Measurements from ENCODE around the gene PTPRN2. TPM values are rescaled to one million over a fixed set of nuclear protein-coding genes. Genes with fewer than 3 reads are reported as not detected.

Gene PTPRN2
- total RNA-seq, 2 donors from 2014 or later: 26.1 to 55.5 TPM

DNA sequence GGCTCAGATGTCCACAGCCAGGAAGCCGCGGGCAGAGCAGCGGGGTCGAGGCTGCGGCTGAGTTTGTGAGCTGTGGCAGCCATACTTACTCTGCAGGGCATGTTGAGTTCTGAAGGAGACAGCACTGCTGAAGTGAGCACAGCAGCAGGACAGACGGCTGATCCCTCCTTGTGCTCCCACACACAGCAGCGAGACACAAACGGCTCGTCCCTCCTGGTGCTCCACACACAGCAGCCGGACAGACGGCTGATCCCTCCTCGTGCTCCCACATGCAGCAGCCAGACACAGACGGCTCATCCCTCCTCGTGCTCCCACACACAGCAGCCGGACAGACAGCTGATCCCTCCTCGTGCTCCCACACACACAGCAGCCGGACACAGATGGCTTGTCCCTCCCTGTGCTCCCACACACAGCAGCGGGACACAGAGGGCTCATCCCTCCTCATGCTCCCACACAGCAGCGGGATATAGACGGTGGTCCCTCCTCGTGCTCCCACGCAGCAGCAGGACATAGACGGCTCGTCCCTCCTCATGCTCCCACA lies 305.1 kb downstream of the PTPRN2 start:
- Histone ChIP-seq H3K27me3 (replicated peaks; ENCODE audit: insufficient read depth) (no peaks in the 10 kb centered on the region), H3K9me3 (no peaks in the 10 kb centered on the region), H3K4me1 (replicated peaks) (no peaks in the 10 kb centered on the region), H3K4me3 (no peak overlapping the region), H3K36me3 (no peaks in the 10 kb centered on the region), H3K27ac (no peak overlapping the region)
- DNase-seq (ENCODE audit: low spot score): no peak
- WGBS: 53% methylated on average over 24 of the region's 24 CpGs
- intact Hi-C loops (cut with DNase I): no loop called here
- TF ChIP-seq POLR2AphosphoS5 (IDR thresholded peaks at IDR 0.05) (no peak), POLR2A (IDR thresholded peaks at IDR 0.05) (no peak)
- TF ChIP-seq, protein P1, sequence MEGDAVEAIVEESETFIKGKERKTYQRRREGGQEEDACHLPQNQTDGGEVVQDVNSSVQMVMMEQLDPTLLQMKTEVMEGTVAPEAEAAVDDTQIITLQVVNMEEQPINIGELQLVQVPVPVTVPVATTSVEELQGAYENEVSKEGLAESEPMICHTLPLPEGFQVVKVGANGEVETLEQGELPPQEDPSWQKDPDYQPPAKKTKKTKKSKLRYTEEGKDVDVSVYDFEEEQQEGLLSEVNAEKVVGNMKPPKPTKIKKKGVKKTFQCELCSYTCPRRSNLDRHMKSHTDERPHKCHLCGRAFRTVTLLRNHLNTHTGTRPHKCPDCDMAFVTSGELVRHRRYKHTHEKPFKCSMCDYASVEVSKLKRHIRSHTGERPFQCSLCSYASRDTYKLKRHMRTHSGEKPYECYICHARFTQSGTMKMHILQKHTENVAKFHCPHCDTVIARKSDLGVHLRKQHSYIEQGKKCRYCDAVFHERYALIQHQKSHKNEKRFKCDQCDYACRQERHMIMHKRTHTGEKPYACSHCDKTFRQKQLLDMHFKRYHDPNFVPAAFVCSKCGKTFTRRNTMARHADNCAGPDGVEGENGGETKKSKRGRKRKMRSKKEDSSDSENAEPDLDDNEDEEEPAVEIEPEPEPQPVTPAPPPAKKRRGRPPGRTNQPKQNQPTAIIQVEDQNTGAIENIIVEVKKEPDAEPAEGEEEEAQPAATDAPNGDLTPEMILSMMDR (IDR thresholded peaks at IDR 0.05): no peak

DNA sequence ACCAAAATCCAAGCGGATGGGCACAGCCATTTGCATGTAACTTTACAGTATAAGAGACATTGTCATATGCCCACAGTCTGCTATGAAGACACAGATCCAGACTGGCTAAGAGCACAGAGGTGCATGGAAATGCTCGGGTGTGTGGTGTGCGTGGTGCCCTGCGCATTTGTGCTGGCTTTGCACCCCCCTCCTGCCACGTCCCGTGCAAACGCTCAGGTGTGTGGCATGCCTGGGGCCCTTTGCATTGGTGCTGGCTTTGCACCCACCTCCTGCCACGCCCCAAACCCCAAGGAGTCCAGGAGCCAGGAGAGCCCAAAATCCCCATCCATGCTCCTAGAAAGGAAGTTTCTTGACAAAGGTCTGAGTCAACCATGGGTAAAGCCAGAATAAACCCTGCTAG lies 306.2 kb downstream of the PTPRN2 start:
- Histone ChIP-seq H3K27ac (no peak overlapping the region), H3K36me3 (no peaks in the 10 kb centered on the region), H3K4me3 (no peak overlapping the region), H3K4me1 (replicated peaks) (no peaks in the 10 kb centered on the region), H3K9me3 (no peaks in the 10 kb centered on the region), H3K27me3 (replicated peaks; ENCODE audit: insufficient read depth) (no peaks in the 10 kb centered on the region)
- WGBS: 86% methylated on average over 8 of the region's 8 CpGs
- intact Hi-C loops (cut with DNase I): no loop called here
- TF ChIP-seq POLR2AphosphoS5 (IDR thresholded peaks at IDR 0.05): no peak
- TF ChIP-seq POLR2A (IDR thresholded peaks at IDR 0.05): no peak
- TF ChIP-seq, protein P1 (IDR thresholded peaks at IDR 0.05): no peak
- no peak for DNase-seq (ENCODE audit: low spot score)

DNA sequence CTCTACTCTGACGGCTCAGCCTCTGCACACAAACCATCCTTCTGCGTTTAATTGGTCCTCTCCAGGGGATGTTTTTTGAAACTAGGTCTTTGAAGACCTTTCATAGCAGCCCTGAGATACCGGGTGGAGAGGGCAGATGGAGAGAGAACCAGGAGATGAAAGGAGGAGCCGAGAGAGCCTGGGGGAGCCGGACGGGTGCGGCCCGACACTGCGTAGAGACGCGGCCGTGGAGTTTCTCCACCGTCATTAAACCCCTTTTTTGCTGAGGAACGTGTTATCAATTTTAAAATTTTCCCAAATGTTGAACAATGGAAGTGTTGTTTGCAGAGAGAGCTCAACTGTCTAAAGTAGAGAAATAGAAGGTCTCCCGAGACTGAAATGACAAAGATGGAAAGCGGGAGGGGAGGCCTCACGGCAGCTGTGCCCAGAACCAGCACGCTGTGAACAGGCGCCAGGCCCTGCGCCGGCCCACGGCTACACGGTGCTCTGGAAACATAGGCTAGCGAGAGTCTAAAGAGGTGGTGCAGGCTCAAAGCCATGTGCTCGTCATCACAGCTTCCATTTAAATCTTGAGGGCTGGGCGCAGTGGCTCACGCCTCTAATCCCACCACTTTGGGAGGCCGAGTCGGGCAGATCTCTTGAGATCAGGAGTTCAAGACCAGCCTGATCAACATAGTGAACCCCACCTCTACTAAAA lies 307.0 kb downstream of the PTPRN2 start:
- Histone ChIP-seq H3K4me3 (no peak overlapping the region), H3K27ac (no peak overlapping the region), H3K36me3 (no peaks in the 10 kb centered on the region), H3K27me3 (replicated peaks; ENCODE audit: insufficient read depth) (no peaks in the 10 kb centered on the region), H3K4me1 (replicated peaks) (no peaks in the 10 kb centered on the region), H3K9me3 (no peaks in the 10 kb centered on the region)
- TF ChIP-seq, protein P1 (IDR thresholded peaks at IDR 0.05): no peak
- TF ChIP-seq POLR2AphosphoS5 (IDR thresholded peaks at IDR 0.05) (no peak), POLR2A (IDR thresholded peaks at IDR 0.05) (no peak)
- intact Hi-C loops (cut with DNase I): no loop called here
- no peak for DNase-seq (ENCODE audit: low spot score)
- WGBS: 90% methylated on average over 29 of the region's 29 CpGs

DNA sequence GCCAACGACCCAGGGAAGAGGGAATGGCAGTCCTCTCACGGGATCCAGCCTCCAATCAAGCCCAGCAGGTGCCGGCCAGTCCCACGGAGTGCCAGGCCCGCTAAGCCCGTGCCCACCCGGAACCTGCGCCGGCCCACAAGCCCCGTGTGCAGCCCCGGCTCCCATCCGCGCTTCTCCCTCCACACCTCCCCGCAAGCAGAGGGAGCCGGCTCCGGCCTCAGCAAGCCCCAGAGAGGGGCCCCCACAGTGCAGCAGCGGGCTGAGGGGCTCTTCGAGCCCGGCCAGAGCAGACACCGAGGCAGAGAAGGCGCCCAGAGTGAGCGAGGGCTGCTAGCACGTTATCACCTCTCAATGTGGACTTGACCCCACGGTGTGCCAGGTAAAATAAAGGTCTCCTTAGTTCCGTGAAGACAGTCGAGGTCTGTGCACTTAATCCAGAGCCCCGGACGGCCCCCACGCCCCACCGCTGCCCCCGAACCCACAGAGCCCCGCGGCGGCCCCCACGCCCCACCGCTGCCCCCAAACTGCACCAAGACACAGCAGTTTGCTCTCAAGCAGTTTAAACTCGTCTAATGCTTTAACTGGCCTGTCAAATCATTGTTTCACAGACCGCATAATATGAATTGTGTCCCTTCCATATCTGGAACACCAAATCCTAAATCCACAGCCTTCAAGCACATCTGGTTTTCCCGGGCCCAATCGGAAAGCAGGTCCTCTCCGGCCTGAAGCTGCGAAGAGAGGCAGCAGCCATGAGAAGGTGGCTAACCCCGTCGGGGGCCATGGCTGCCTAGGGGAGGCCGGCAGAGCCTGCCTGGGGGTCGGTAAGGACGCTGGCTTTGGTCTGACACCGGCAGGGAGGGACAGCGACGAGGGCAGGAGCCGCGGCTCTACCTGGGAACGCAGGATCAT lies 307.8 kb downstream of the PTPRN2 start:
- WGBS: 87% methylated on average over 48 of the region's 53 CpGs
- TF ChIP-seq, protein P1 (IDR thresholded peaks at IDR 0.05): no peak
- TF ChIP-seq POLR2AphosphoS5 (IDR thresholded peaks at IDR 0.05): no peak
- no peak for TF ChIP-seq POLR2A (IDR thresholded peaks at IDR 0.05)
- Histone ChIP-seq H3K27me3 (replicated peaks; ENCODE audit: insufficient read depth) (no peaks in the 10 kb centered on the region), H3K27ac (no peak overlapping the region), H3K4me1 (replicated peaks) (no peaks in the 10 kb centered on the region), H3K4me3 (no peak overlapping the region), H3K36me3 (no peaks in the 10 kb centered on the region), H3K9me3 (no peaks in the 10 kb centered on the region)
- intact Hi-C loops (cut with DNase I): no loop called here
- no peak for DNase-seq (ENCODE audit: low spot score)
